GM19324 (cell line): ENCODE data around the gene NUDT3.
"Not testable (repeated sequence)": the region's sequence is repeated elsewhere in the genome, so short reads cannot be mapped to it uniquely, and the experiment has no call there.

Source experiments
- ATAC-seq: cut with Tn5 transposase; IDR thresholded peaks from one replicate; pipeline ENCODE4 v1.9.1; 2021; ENCODE audit warnings: mild to moderate bottlenecking, moderate library complexity; ENCODE audit not compliant: unreplicated experiment, low FRiP score

NUDT3 gene

GRCh38 chr6:34324738-34325444 is 67.6 kb downstream of the NUDT3 start:
- no peak for ATAC-seq

DNA sequence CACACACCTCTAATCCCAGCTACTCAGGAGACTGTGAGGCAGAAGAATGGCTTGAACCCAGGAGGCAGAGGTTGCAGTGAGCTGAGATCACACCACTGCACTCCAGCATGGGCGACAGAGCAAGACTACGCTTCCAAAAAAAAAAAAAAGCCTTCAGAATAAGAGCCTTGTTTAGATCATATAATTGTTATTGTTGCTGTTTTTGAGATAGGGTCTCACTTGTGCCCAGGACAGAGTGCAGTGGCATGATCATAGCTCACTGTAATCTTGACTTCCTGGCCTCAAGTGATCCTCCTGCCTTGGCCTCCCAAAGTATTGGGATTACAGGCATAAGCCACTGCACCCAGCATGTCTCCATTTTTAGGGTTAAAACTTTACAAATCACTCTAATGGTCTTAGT is 68.2 kb downstream of the NUDT3 start:
- not testable (repeated sequence) for ATAC-seq

- ATAC-seq, result no peak
Measured at GRCh38 chr6:34323300-34323699, 69.2 kb downstream of the NUDT3 start.

GRCh38 chr6:34322732-34323131 is 69.7 kb downstream of the NUDT3 start:
- no peak for ATAC-seq

DNA sequence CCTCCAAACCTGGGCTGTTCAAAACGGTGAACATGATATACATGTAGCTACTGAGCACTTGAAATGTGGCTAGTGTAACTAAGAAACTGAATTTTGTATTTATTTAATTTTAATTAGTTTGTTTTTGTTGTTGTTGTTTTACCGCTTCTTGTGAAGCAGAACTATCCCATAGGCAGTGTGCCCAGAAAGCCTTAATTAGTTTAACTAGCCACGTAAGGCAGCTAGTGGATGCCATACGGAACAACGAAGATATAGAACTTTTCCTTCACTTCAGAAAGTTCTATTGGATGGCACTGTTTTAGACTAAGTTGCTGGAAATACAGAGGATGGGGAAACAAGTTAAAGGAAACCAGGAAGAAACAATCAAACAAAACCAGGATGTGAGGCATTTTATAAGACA is 70.6 kb downstream of the NUDT3 start:
- ATAC-seq, result no peak

DNA sequence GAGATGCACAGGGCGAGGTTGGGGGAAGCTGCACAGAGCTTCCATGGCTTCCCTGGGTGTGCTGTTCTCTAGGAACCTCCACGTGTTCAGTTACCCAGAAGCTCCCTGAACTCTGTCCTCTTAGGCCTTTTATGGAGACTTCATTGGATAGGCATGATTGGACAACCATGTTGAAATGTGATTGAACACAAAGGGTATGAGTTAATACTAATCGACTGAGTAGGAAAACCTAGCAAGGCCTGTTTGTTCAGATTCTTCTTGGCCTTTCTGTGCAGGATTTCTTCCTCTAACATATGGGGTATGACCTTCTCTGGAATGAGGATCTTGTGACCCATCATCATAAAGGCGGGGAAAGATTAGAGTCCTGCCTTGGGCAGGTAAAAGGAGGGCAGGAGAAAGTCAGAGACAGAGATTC is 73.0 kb downstream of the NUDT3 start:
- ATAC-seq, result no peak

GRCh38 chr6:34318499-34319470 is 73.7 kb downstream of the NUDT3 start:
- no peak for ATAC-seq

DNA sequence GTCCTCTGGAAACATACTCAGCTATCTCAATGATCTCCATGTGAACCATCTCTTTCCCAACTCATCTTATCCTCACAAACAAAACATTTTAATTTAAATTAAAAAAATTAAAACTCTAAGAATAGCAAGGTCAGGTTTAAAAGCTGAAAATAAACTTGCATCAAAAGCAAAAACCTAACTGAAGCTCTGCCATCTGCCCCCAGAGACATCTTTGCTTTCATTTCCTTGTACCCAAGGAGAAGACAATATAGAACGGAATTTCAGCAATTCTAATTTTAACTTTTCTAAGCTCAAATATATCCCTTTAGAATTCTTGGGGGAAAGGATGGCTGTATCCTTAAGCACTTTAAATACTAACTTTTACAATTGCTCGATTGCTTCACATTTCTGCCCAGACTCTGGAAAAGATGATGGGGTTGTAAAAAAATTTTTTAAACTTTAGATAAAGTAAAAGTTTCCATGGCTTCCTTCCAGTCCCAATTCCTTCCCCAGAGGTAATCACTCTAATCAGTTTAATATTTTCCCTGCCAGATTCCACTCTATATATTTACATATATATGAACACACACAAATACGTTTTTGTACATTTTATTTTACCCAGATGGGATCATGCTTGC is 74.5 kb downstream of the NUDT3 start:
- ATAC-seq, result no peak

DNA sequence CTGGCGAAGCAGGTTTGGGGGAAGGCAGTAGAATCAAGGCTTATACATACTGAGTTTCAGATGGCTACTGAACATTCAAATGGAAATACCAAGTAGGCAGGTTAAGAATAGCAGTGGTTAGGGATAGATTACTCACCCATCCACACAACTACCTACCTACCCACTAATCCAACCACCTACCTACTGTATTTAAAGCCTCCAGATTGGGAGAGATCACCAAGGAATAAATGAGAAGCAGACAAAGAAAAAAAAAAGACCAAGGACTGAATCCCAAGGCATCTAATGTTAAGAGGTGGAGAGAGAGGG is 75.3 kb downstream of the NUDT3 start:
- no peak for ATAC-seq

- ATAC-seq, result no peak
Measured at GRCh38 chr6:34316431-34317171, 75.9 kb downstream of the NUDT3 start.

GRCh38 chr6:34315780-34316179 is 76.7 kb downstream of the NUDT3 start:
- no peak for ATAC-seq

DNA sequence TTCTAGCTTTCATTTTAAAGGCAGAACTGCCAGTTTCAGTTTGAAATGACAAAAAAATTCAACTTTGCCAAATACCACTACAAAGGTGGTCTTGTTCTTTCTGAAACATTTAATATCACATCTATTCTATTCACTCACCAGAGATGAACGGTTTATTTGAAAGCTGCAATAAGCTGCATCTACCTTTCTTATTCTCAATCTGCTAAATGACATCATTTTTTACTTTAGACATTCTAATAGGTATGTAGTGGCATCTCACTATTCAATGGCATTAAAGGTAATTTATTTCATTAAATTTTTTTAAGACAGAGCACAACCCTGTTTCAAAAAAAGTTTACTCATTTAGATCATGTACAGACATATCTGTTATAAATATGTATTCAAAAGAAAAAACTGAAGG is 77.2 kb downstream of the NUDT3 start:
- no peak for ATAC-seq

DNA sequence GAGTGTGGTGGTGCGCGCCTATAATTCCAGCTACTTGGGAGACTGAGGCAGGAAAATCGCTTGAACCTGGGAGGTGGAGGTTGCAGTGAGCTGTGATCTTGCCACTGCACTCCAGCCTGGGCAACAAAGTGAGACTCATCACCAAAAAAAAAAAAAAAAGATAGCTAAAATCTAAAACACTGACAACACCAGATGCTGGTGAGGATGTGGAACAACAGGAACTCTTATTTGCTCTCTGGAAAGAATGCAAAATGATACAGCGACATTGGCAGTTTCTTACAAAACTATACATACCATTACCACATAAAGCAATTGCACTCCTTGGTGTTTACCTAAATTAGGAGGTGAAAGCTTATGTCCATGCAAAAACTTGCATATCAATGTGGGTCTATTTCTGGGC is 80.2 kb downstream of the NUDT3 start:
- no peak for ATAC-seq

GRCh38 chr6:34310817-34311216 is 81.7 kb downstream of the NUDT3 start:
- ATAC-seq, result no peak

GRCh38 chr6:34308483-34308882 is 84.0 kb downstream of the NUDT3 start:
- no peak for ATAC-seq

DNA sequence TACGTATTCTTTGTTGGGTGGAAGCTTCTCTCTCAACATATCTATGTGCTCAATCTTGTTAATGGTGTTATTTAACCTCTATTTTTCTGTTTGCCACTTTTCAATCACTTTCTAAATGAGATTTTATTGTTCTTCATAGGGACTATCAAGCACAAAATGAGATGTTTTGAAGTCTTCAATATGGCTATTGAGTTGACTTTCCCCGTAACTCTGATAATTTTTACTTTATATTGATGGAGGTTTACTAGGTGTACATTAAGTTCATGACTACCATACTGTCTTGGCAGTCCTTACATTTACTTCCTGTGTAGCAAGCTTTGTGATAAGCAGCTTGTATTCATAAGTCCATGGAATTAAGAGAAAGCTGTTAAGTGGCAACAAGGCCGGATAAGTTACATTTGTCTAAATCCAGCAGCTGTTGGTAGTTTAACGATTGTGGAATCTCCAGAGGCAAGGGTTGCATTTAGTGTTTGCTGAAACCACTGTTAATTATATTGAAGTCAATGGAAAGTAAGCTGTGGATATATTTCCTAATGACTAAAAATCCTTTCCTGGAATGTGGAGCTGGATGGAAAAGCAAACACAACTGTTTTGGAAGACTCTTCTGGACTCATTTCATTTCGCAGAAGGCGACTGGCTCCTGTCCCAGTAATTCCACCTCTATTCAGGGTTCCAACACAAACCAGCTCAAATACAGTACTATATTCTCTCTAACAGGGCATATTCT is 86.3 kb downstream of the NUDT3 start:
- no peak for ATAC-seq

- no peak for ATAC-seq
Measured at GRCh38 chr6:34305497-34305896, 87.0 kb downstream of the NUDT3 start.

- ATAC-seq, result no peak
Measured at GRCh38 chr6:34304164-34304563, 88.3 kb downstream of the NUDT3 start.

GRCh38 chr6:34302929-34303328 is 89.5 kb downstream of the NUDT3 start:
- no peak for ATAC-seq

- ATAC-seq, result no peak
Measured at GRCh38 chr6:34301408-34301807, 91.1 kb downstream of the NUDT3 start.
